Transverse colon (tissue), 4 donors: ENCODE data around the gene ACSL6.

Experiments
- CTCF ChIP-seq, 5 experiments: fragments of 200-600 bp in 3 of 5; fragments of 450-650 bp in 2 of 5; sonication (generic) in 3 of 5; IDR thresholded peaks; 1 replicate in 2 of 5; 2 replicates in 3 of 5; pipeline ENCODE4 v1.5.1; 2016 to 2017; ENCODE audit warnings: antibody characterized with exemption in 5 of 5, inconsistent platforms in 3 of 5, mild to moderate bottlenecking in 2 of 5, moderate library complexity in 1 of 5
- EP300 ChIP-seq: sonication (generic); formaldehyde crosslinking; IDR thresholded peaks from one replicate; pipeline ENCODE4 v1.6.1; 2017; ENCODE audit warnings: antibody characterized with exemption, low read depth
- POLR2A ChIP-seq: fragments of 450-650 bp; IDR thresholded peaks from one replicate; pipeline ENCODE4 v1.6.1; 2016; ENCODE audit warnings: antibody characterized with exemption, mild to moderate bottlenecking, moderate library complexity
- POLR2AphosphoS5 ChIP-seq, 3 donors: sonication (generic); formaldehyde crosslinking; IDR thresholded peaks; one replicate each; pipeline ENCODE4 v1.6.1; 2016; ENCODE audit warnings: antibody characterized with exemption in 3 of 3

GRCh38 chr5:132000677-132001453 is 10.6 kb downstream of the ACSL6 start:
- TF ChIP-seq POLR2AphosphoS5 (IDR thresholded peaks at IDR 0.05) (no peak), CTCF (IDR thresholded peaks at IDR 0.05) (no peak), POLR2A (no peak), EP300 (no peak)
